Upper lobe of left lung (tissue), 6 donors: ENCODE measurements around the gene FCER1G. TPM values are rescaled to one million over a fixed set of nuclear protein-coding genes. Genes with fewer than 3 reads are reported as not detected.

ENCODE experiments used
- ATAC-seq, 2 donors: fragments of 200-7000 bp; cut with Tn5 transposase; one replicate each; pipeline ENCODE4 v1.9.1; 2022; ENCODE audit warnings: mild to moderate bottlenecking in 2 of 2, moderate library complexity in 2 of 2; ENCODE audit not compliant: low FRiP score in 2 of 2
- DNase-seq, 2 donors: peaks; one replicate each; pipeline ENCODE4 v3.0.0-alpha.2; 2019 to 2020
- H3K27ac ChIP-seq, 4 donors: fragments of 200-600 bp; sonication (generic); one replicate each; pipeline ENCODE4 v1.5.1; 2016 to 2019
- H3K27me3 ChIP-seq, 4 donors: fragments of 200-600 bp; sonication (generic); one replicate each; pipeline ENCODE4 v1.5.1; 2017 to 2019
- H3K36me3 ChIP-seq, 4 donors: fragments of 200-600 bp; sonication (generic); one replicate each; pipeline ENCODE4 v1.5.1; 2016 to 2019
- H3K4me1 ChIP-seq, 4 donors: fragments of 200-600 bp; sonication (generic); one replicate each; pipeline ENCODE4 v1.5.1; 2018 to 2019
- H3K4me3 ChIP-seq, 4 donors: fragments of 200-600 bp; sonication (generic); one replicate each; pipeline ENCODE4 v1.5.1; 2017 to 2019; ENCODE audit warnings: mild to moderate bottlenecking in 2 of 4, moderate library complexity in 1 of 4
- H3K9me3 ChIP-seq, 4 donors: fragments of 200-600 bp; sonication (generic); one replicate each; pipeline ENCODE4 v1.5.1; 2018 to 2019
- CTCF ChIP-seq, 6 experiments: fragments of 450-650 bp in 4 of 6; fragments of 200-600 bp in 2 of 6; sonication (generic) in 2 of 6; IDR thresholded peaks; one replicate each; pipeline ENCODE4 v1.5.1; 2016 to 2019; ENCODE audit warnings: antibody characterized with exemption in 6 of 6
- EP300 ChIP-seq, 4 donors: sonication (generic); formaldehyde crosslinking; IDR thresholded peaks; one replicate each; pipeline ENCODE4 v1.5.1; 2017; ENCODE audit warnings: antibody characterized with exemption in 4 of 4, control low read depth in 2 of 4
- POLR2A ChIP-seq, 4 donors: fragments of 450-650 bp; IDR thresholded peaks; one replicate each; pipeline ENCODE4 v1.5.1; 2016 to 2017; ENCODE audit warnings: antibody characterized with exemption in 4 of 4, mild to moderate bottlenecking in 2 of 4
- POLR2AphosphoS5 ChIP-seq, 2 donors: sonication (generic); formaldehyde crosslinking; IDR thresholded peaks; one replicate each; pipeline ENCODE4 v1.5.1; 2017; ENCODE audit warnings: antibody characterized with exemption in 2 of 2
- WGBS, 2 donors: methylation state at CpG; one replicate each; pipeline ENCODE4 v1.1.5; 2017 to 2018; 5-methylcytosine and 5-hydroxymethylcytosine counted together
- total RNA-seq, 6 donors: library from RNA; depleted of rRNA in 4 of 6; stranded (reverse); fragments of >200 nt in 4 of 6; gene quantifications; one replicate each; pipeline versions ENCODE4 v1.1.0 to v1.2.1, GENCODE V29; 2016 to 2021
- donor health status: DM: no; HTN: no; CAD: no; lungs with moderate emphysema.
- donor health status: DM: no; HTN: yes; CAD: no; lungs with severe emphysema.

The FCER1G gene
- total RNA-seq, 6 donors from 2014 or later, result 75.4 to 233 (median 176) TPM

- Histone ChIP-seq H3K9me3 (no peaks in the 10 kb centered on the region), H3K4me3 (peak overlapping the region in 2 of 4 donors; percentile 20 to 39), H3K4me1 (peaks cover 30 to 56% (median 41%) of the 10 kb centered on the region in 4 donors), H3K27ac (peak overlapping the region in 3 of 4 donors; percentile 12 to 97 (median 96)), H3K27me3 (no peaks in the 10 kb centered on the region), H3K36me3 (peaks cover 0 to 2% (median 0%) of the 10 kb centered on the region in 4 donors)
- WGBS, 2 donors, result 67 to 87% methylated on average over 19 to 24 of the region's 27 CpGs
- TF ChIP-seq POLR2AphosphoS5 (IDR thresholded peaks at IDR 0.05) (no peak), EP300 (IDR thresholded peaks at IDR 0.05) (no peak), POLR2A (IDR thresholded peaks at IDR 0.05) (no peak), CTCF (IDR thresholded peaks at IDR 0.05) (no peak)
- ATAC-seq (peak in 1 of 2 donors; percentile 54), DNase-seq (peak in 1 of 2 donors; percentile 62)
These were observed 18.3 kb upstream of the FCER1G start for GRCh38 chr1:161196521-161197451.

- H3K9me3 ChIP-seq, result no peaks in the 10 kb centered on the region
These were observed 17.4 kb upstream of the FCER1G start for GRCh38 chr1:161197560-161198193.

GRCh38 chr1:161198194-161198896 lies 16.8 kb upstream of the FCER1G start:
- Histone ChIP-seq H3K4me1 (peaks cover 37 to 64% (median 45%) of the 10 kb centered on the region in 4 donors), H3K36me3 (peaks cover 0 to 1% (median 0%) of the 10 kb centered on the region in 4 donors), H3K9me3 (no peaks in the 10 kb centered on the region), H3K27me3 (no peaks in the 10 kb centered on the region), H3K27ac (peak overlapping the region; percentile 31 to 97 (median 96)), H3K4me3 (peak overlapping the region in 3 of 4 donors; percentile 20 to 39 (median 22))
- no peak for ATAC-seq
- TF ChIP-seq CTCF (IDR thresholded peaks at IDR 0.05) (no peak), POLR2AphosphoS5 (IDR thresholded peaks at IDR 0.05) (peak in 1 of 2 donors; percentile 32)
- DNase-seq, result peak in 1 of 2 donors; percentile 82
- 7 to 49% methylated on average over 3 to 18 of the region's 20 CpGs for WGBS, 2 donors

More at GRCh38 chr1:161197560-161198193, 17.4 kb upstream of the FCER1G start:
- Histone ChIP-seq H3K27me3 (no peaks in the 10 kb centered on the region), H3K27ac (peak overlapping the region; percentile 31 to 97 (median 96)), H3K4me3 (peak overlapping the region in 3 of 4 donors; percentile 20 to 39 (median 22)), H3K36me3 (no peaks in the 10 kb centered on the region), H3K4me1 (peaks cover 31 to 57% (median 40%) of the 10 kb centered on the region in 4 donors)
- WGBS, 2 donors, result 76 to 79% methylated on average over 9 of the region's 11 CpGs
- TF ChIP-seq POLR2AphosphoS5 (IDR thresholded peaks at IDR 0.05) (no peak), POLR2A (IDR thresholded peaks at IDR 0.05) (no peak), CTCF (IDR thresholded peaks at IDR 0.05) (no peak), EP300 (IDR thresholded peaks at IDR 0.05) (no peak)
- DNase-seq (no peak), ATAC-seq (no peak)

- Histone ChIP-seq H3K9me3 (no peaks in the 10 kb centered on the region), H3K4me1 (peaks cover 43 to 70% (median 51%) of the 10 kb centered on the region in 4 donors), H3K36me3 (peaks cover 0 to 7% (median 0%) of the 10 kb centered on the region in 4 donors), H3K27ac (peak within 1 kb of the TSS; percentile 95 to 97 (median 96)), H3K4me3 (peak within 1 kb of the TSS in 3 of 4 donors; percentile 20 to 39 (median 22)), H3K27me3 (no peaks in the 10 kb centered on the region)
- TF ChIP-seq CTCF (IDR thresholded peaks at IDR 0.05) (no peak), POLR2AphosphoS5 (IDR thresholded peaks at IDR 0.05) (peak; percentile 46 to 76), POLR2A (IDR thresholded peaks at IDR 0.05) (peak in 2 of 4 donors; percentile 38 to 61), EP300 (IDR thresholded peaks at IDR 0.05) (no peak)
- DNase-seq, result no peak
- 71 to 77% methylated on average over 11 of the region's 11 CpGs for WGBS, 2 donors
- peak in 1 of 2 donors; percentile 52 for ATAC-seq
These were observed 16.1 kb upstream of the FCER1G start, which contains the start of gene ADAMTS4 for GRCh38 chr1:161198897-161199431. ADAMTS4 (minus strand) TSS chr1:161199054; CDS start chr1:161198627, 427 bp downstream.
